PC-3 (cell line): Measurements from ENCODE around the gene TMC6. TPM values are rescaled to one million over a fixed set of nuclear protein-coding genes. Genes with fewer than 3 reads are reported as not detected.

ENCODE experiments used
- ATAC-seq: fragments of 200-7000 bp; cut with Tn5 transposase; 2 replicates; pipeline ENCODE4 v1.9.1; 2020; ENCODE audit warnings: mild to moderate bottlenecking, moderate library complexity
- BruUV-seq: library from RNA; stranded (reverse); fragments of 400-500 nt; replicated peaks from 2 replicates; lab custom pipeline; 2021; lab: Mats Ljungman, UMichigan
- CTCF ChIA-PET: fragments of 300-600 bp; sonication (Branson Sonifier 250); formaldehyde crosslinking; loops from one replicate; lab custom pipeline; 2022; ENCODE audit warnings: antibody characterized with exemption; lab: Charles Lee
- POLR2A ChIA-PET: fragments of 300-600 bp; sonication (Branson Sonifier 250); formaldehyde crosslinking; loops from one replicate; lab custom pipeline; 2022; ENCODE audit warnings: antibody characterized with exemption; ENCODE audit not compliant: unreplicated experiment; lab: Charles Lee
- DNase-seq: peaks from one replicate; pipeline ENCODE4 v3.0.0-alpha.2; 2015
- H2AFZ ChIP-seq: fragments of 300-600 bp; sonication (generic); 2 replicates; pipeline ENCODE4 v1.6.0; 2016; ENCODE audit warnings: antibody characterized with exemption, low read length
- H3F3A ChIP-seq: fragments of 300-600 bp; sonication (generic); one replicate; pipeline ENCODE4 v1.6.0; 2017; ENCODE audit warnings: antibody characterized with exemption, low read length, control low read depth, mild to moderate bottlenecking; ENCODE audit not compliant: unreplicated experiment
- H3K27ac ChIP-seq: fragments of 300-600 bp; sonication (generic); 2 replicates; pipeline ENCODE4 v1.5.1; 2016; ENCODE audit warnings: mild to moderate bottlenecking, low read length
- H3K27me3 ChIP-seq: fragments of 300-600 bp; sonication (generic); 2 replicates; pipeline ENCODE4 v1.6.1; 2016; ENCODE audit warnings: low read length, mixed read lengths
- H3K36me3 ChIP-seq: fragments of 300-600 bp; sonication (generic); 2 replicates; pipeline ENCODE4 v1.6.1; 2016; ENCODE audit warnings: low read depth, mixed run types, low read length, mixed read lengths
- H3K4me1 ChIP-seq: fragments of 300-600 bp; sonication (generic); 2 replicates; pipeline ENCODE4 v1.5.1; 2016; ENCODE audit warnings: low read length; ENCODE audit not compliant: insufficient read depth
- H3K4me2 ChIP-seq: fragments of 300-600 bp; sonication (generic); 2 replicates; pipeline ENCODE4 v1.6.0; 2016; ENCODE audit warnings: low read length
- H3K4me3 ChIP-seq: fragments of 300-600 bp; sonication (generic); 2 replicates; pipeline ENCODE4 v1.5.1; 2016; ENCODE audit warnings: mild to moderate bottlenecking, low read length, mixed read lengths
- H3K79me2 ChIP-seq: fragments of 300-600 bp; sonication (generic); 2 replicates; pipeline ENCODE4 v1.6.1; 2017; ENCODE audit warnings: low read length, mixed read lengths
- H3K9ac ChIP-seq: fragments of 300-600 bp; sonication (generic); 2 replicates; pipeline ENCODE4 v1.6.0; 2016; ENCODE audit warnings: mild to moderate bottlenecking, low read length
- H3K9me2 ChIP-seq: fragments of 300-600 bp; sonication (generic); replicated peaks from 2 replicates; pipeline ENCODE4 v1.6.1; 2016; ENCODE audit warnings: mixed run types, low read length, mixed read lengths
- H3K9me3 ChIP-seq: fragments of 300-600 bp; sonication (generic); 2 replicates; pipeline ENCODE4 v1.6.1; 2016; ENCODE audit warnings: low read length, mixed read lengths
- H4K20me1 ChIP-seq: fragments of 300-600 bp; sonication (generic); 2 replicates; pipeline ENCODE4 v1.6.1; 2016; ENCODE audit warnings: low read length, mixed read lengths
- EZH2 ChIP-seq: fragments of 300-600 bp; sonication (generic); IDR thresholded peaks from one replicate; pipeline ENCODE4 v1.6.1; 2017; ENCODE audit warnings: antibody characterized with exemption, mild to moderate bottlenecking, low read length; ENCODE audit not compliant: unreplicated experiment
- EZH2phosphoT487 ChIP-seq: fragments of 300-600 bp; sonication (generic); IDR thresholded peaks from 2 replicates; pipeline ENCODE4 v1.6.1; 2018; ENCODE audit warnings: mild to moderate bottlenecking, antibody characterized with exemption, low read length, borderline replicate concordance
- intact Hi-C: fragments of 100-400 bp; cut with micrococcal nuclease; formaldehyde crosslinking; loops from 2 replicates; pipeline ENCODE4 v1.9.0; 2023
- total RNA-seq: library from RNA; depleted of rRNA; stranded (reverse); fragments of >200 nt; gene quantifications from 2 replicates; pipeline ENCODE4 v1.2.3, GENCODE V29; 2014
- TF ChIP-seq, protein P1 (sequence below): fragments of 300-600 bp; sonication (generic); conservative IDR thresholded peaks from 2 replicates; pipeline ENCODE4 v1.5.1; 2017; ENCODE audit warnings: antibody characterized with exemption, low read depth, mild to moderate bottlenecking, low read length

The TMC6 gene
- total RNA-seq, 1 experiment from 2014 or later = 97.3 TPM

DNA sequence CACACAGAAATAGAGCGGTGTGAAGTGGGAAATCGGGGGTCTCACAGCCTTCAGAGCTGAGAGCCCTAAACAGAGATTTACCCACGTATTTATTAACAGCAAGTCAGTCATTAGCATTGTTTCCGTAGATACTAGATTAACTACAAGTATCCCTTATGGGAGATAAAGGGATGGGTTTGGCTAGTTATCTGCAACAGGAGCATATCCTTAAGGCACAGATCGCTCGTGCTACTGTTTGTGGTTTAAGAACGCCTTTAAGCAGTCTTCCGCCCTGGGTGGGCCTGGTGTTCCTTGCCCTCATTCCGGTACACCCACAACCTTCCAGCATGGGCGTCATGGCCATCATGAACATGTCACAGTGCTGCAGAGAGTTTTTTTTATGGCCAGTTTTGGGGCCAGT, 27.0 kb downstream of the TMC6 start:
- Histone ChIP-seq H3K36me3 (peaks cover 8% of the 10 kb centered on the region; the same call in 1 of the 2 replicates), H3K79me2 (no peaks in the 10 kb centered on the region), H3K9me2 (no peaks in the 10 kb centered on the region), H3F3A (no peaks in the 10 kb centered on the region), H2AFZ (no peak overlapping the region), H3K4me2 (no peak overlapping the region), H3K4me3 (no peak overlapping the region), H3K9ac (no peak overlapping the region), H3K4me1 (0 out of 2 replicates have a peak, but pooled peaks cover 3% of the 10 kb centered on the region), H3K9me3 (no peaks in the 10 kb centered on the region), H4K20me1 (no peaks in the 10 kb centered on the region), H3K27ac (no peak overlapping the region), H3K27me3 (no peaks in the 10 kb centered on the region)
- DNase-seq = no peak
- intact Hi-C loops = no loop called here
- TF ChIP-seq EZH2phosphoT487 = no peak
- no peak for TF ChIP-seq EZH2
- TF ChIP-seq, protein P1, sequence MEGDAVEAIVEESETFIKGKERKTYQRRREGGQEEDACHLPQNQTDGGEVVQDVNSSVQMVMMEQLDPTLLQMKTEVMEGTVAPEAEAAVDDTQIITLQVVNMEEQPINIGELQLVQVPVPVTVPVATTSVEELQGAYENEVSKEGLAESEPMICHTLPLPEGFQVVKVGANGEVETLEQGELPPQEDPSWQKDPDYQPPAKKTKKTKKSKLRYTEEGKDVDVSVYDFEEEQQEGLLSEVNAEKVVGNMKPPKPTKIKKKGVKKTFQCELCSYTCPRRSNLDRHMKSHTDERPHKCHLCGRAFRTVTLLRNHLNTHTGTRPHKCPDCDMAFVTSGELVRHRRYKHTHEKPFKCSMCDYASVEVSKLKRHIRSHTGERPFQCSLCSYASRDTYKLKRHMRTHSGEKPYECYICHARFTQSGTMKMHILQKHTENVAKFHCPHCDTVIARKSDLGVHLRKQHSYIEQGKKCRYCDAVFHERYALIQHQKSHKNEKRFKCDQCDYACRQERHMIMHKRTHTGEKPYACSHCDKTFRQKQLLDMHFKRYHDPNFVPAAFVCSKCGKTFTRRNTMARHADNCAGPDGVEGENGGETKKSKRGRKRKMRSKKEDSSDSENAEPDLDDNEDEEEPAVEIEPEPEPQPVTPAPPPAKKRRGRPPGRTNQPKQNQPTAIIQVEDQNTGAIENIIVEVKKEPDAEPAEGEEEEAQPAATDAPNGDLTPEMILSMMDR = no peak
- ChIA-PET CTCF (no interaction called here), POLR2A (no interaction called here)
- BruUV-seq = no TSS peak
- no peak for ATAC-seq

GRCh38 chr17:78101112-78101511, 27.4 kb downstream of the TMC6 start:
- Histone ChIP-seq H3K79me2 (no peaks in the 10 kb centered on the region), H3K9me3 (no peaks in the 10 kb centered on the region), H3K36me3 (peaks cover 8% of the 10 kb centered on the region; the same call in 1 of the 2 replicates), H3F3A (no peaks in the 10 kb centered on the region), H3K27me3 (no peaks in the 10 kb centered on the region), H3K9me2 (no peaks in the 10 kb centered on the region), H3K4me2 (no peak overlapping the region), H3K9ac (no peak overlapping the region), H3K4me1 (0 out of 2 replicates have a peak, but pooled peaks cover 3% of the 10 kb centered on the region), H4K20me1 (no peaks in the 10 kb centered on the region), H2AFZ (no peak overlapping the region), H3K27ac (no peak overlapping the region), H3K4me3 (no peak overlapping the region)
- POLR2A ChIA-PET = no interaction called here
- no TSS peak for BruUV-seq
- no peak for DNase-seq
- CTCF ChIA-PET = no interaction called here
- no peak for ATAC-seq
- intact Hi-C loops = no loop called here
- no peak for TF ChIP-seq EZH2phosphoT487
- TF ChIP-seq EZH2 = no peak
- TF ChIP-seq, protein P1 = no peak

DNA sequence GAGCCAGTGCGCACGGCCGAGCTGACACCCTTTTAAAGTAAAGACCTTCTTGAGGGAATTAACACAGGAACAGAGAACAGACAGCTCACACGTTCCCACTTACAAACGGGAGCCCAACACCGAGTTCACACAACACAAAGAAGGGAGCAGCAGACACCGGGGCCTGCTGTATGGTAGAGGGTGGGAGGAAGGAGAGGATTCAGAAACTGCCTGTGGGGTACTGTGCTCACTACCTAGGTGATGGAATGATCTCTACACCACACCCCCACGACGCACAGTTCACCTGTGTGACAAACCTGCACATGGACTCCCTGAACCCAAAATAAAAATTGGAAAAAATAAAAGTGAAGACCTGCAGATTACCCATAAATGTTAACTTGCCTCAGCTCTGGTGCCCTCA, 32.5 kb downstream of the TMC6 start:
- Histone ChIP-seq H2AFZ (no peak overlapping the region), H3K4me2 (no peak overlapping the region), H3K9me3 (no peaks in the 10 kb centered on the region), H3K9me2 (no peaks in the 10 kb centered on the region), H4K20me1 (no peaks in the 10 kb centered on the region), H3K79me2 (no peaks in the 10 kb centered on the region), H3K36me3 (peaks cover 5% of the 10 kb centered on the region; the same call in 1 of the 2 replicates), H3K4me3 (no peak overlapping the region), H3K9ac (no peak overlapping the region), H3F3A (no peaks in the 10 kb centered on the region), H3K4me1 (no peaks in the 10 kb centered on the region), H3K27ac (no peak overlapping the region), H3K27me3 (no peaks in the 10 kb centered on the region)
- TF ChIP-seq, protein P1 = no peak
- TF ChIP-seq EZH2 = no peak
- TF ChIP-seq EZH2phosphoT487 = no peak
- no TSS peak for BruUV-seq
- ChIA-PET POLR2A (no interaction called here), CTCF (no interaction called here)
- DNase-seq (no peak), ATAC-seq (no peak)
- intact Hi-C loops = no loop called here
